D721Med (cell line): ENCODE data around the gene TTF2.

Experiments used
- DNase-seq: peaks from one replicate; pipeline ENCODE4 v3.0.0; 2011; ENCODE audit warnings: low spot score; ENCODE audit not compliant: insufficient read length
- FAIRE-seq: peaks from 2 replicates; lab custom pipeline; 2011; peaks lifted over from hg19 to GRCh38; lab: Jason Lieb, UNC
- CTCF ChIP-seq: IDR thresholded peaks from 2 replicates; pipeline ENCODE4 v1.5.1; 2012; ENCODE audit warnings: mild to moderate bottlenecking, control low read depth; ENCODE audit not compliant: insufficient read depth; ENCODE audit errors: missing control alignments

The TTF2 gene

GRCh38 chr1:117089996-117090395 is 29.9 kb downstream of the TTF2 start:
- DNase-seq: no peak
- no peak for FAIRE-seq
- no peak for TF ChIP-seq CTCF

GRCh38 chr1:117092594-117092993 is 32.5 kb downstream of the TTF2 start:
- no peak for FAIRE-seq
- DNase-seq: no peak
- no peak for TF ChIP-seq CTCF

DNA sequence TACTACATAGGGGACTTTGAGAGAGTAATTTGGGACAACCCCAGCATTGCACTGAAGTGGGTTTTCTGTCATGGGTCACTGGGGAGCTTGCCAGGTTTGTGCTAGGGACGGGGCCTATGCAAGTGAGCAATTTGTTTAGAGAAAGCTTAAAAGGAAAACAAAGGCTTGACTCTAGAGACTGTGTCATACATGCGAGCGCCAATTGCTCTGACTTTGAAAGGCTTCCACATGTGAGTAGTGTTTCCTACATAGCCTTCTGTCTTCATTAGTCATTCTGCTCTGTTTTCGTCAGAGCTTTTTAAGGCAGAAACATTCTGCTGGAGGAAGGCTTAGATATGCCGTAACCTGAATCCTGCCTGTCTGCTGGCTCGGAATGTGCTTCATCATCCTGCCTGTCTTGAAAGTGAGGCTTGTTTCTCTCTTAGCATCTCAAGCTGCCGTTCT is 33.0 kb downstream of the TTF2 start:
- no peak for TF ChIP-seq CTCF
- DNase-seq: no peak
- FAIRE-seq: no peak

DNA sequence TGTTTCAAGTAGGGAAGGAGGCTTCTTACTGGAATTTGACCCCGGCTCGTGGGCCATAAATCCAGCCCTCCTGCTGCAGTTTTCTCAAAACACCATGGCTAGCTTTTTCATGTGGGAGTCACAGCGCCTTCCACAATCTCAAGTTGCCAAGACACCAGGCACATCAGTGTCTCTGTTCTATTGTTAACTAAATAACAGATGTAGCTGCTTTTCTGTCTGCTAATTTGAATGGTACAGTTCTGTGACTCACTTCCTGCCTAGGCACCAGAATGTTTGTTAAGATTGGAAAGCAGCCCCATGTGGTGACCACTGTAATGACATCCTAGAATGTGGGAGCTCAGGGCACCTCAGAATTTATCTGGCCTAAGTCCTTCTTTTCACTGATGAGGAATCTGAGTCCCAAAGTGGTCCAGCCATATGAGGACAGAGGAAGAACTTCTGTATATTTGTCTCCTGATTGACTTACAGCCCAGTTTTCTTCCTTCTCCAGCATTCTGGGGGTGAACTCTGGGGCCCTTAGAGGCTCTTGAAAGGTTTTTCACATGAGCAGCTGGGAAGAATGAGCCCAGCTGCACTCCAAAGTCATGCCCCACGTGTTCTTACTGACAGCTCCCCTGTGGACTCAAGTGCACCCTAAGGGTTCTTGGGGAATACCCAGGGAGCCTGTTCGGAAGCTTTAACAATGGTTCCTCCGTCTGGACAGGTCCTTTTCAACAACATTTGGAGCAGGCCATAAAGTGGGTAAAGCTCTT is 33.9 kb downstream of the TTF2 start:
- FAIRE-seq: no peak
- TF ChIP-seq CTCF: no peak

DNA sequence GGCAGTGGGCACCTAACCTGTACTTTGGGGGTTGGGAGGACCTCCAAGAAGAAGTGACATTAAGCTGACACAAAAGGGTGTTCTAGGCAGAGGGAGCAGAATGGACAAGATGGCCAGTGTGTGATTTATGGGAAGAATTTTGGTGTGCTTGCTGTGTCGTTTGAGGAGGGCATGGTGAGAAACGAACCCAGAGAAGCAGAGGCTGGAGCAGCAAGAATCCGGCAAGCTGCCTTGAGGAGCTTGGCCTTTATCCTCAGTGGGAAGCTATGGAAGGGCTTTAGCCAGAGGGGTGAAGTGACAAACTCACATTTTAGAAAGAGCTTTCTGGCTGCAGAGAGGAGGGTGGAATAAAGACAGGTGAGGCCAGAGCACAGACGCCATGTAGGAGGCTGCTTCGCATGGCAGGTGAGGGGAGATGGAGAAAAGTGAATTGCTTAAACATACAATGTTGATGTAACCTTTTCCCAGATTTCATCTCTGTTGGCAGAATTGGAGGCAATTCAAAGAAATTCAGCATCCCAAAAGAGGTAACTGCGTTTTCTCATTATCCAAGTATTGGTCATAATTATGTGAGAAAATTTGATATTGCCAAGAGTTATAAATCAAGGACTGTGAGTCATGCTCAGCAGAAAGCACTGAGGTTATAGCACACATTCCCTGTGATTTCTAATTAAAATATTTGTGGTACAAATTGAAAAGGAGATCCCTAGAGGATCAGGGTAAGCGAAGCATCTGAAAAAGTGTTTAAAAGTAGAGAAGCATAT is 34.9 kb downstream of the TTF2 start:
- DNase-seq (no peak), FAIRE-seq (no peak)
- TF ChIP-seq CTCF: no peak

More for the DNA sequence above, 33.9 kb downstream of the TTF2 start:
- no peak for DNase-seq

DNA sequence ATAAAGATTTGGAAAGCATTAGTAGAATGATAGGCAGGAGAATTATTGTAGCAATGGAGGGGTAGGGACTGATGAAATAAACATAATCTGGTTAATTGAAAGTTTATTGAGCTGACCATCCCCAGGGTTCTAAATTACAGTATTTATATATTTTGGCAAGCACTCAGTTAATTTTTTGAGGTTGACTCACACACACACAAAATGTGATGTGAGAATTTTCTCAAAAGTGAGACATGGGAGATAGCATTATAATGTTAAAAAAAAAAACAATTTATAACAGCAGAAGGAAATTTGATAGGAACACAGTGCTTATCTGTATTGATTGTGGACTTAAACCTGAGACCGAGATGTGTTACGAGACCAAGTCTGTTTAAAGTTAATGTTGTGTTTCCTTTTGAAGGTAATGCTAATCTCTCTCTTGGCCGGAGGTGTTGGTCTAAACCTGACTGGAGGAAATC is 36.9 kb downstream of the TTF2 start:
- no peak for FAIRE-seq
- no peak for DNase-seq
- TF ChIP-seq CTCF: no peak
